ENCODE measurements around the gene OR5AR1. TPM values are rescaled to one million over a fixed set of nuclear protein-coding genes. Genes with fewer than 3 reads are reported as not detected.

OR5AR1 gene
- total RNA-seq, 1 experiment from 2014 or later, result not detected

- no peaks in the 10 kb centered on the region for H3K23me2 ChIP-seq (ENCODE audit: insufficient read length, low read depth, low read length, poor library complexity, severe bottlenecking)
Observed at GRCh38 chr11:56705784-56706396, 42.4 kb downstream of the OR5AR1 start.

More at GRCh38 chr11:56705784-56706396, 42.4 kb downstream of the OR5AR1 start:
- H2AFZ ChIP-seq (ENCODE audit: low read length), result no peak overlapping the region
- no peak overlapping the region for H4K5ac ChIP-seq (ENCODE audit: insufficient read length, low read depth, low read length)
- H3K9me3 Mint-ChIP-seq, result peaks cover 17 to 27% of the 10 kb centered on the region in 2 experiments; a peak in 4 of 5 replicates
- no peak overlapping the region for H2BK120ac ChIP-seq (ENCODE audit: low read depth, low read length, poor library complexity, severe bottlenecking)
- H3K4me3 Mint-ChIP-seq, result no peak overlapping the region
- no peaks in the 10 kb centered on the region for H3K79me2 ChIP-seq (ENCODE audit: insufficient read depth, low read length)
- no CpG with 5 or more reads among the region's 1 CpG for WGBS (ENCODE audit: extremely low coverage, insufficient read length, low lambda C conversion rate)
- peaks cover 6 to 22% (median 11%) of the 10 kb centered on the region in 3 experiments; a peak in 6 of 7 replicates for H3K36me3 Mint-ChIP-seq (ENCODE audit: insufficient read depth in 1 of 3, low read depth in 3 of 3)
- H3K27ac ChIP-seq (ENCODE audit: insufficient read length, low read depth, low read length), result no peak overlapping the region
- H2BK5ac ChIP-seq (ENCODE audit: insufficient read length, low read length), result no peak overlapping the region
- H3K4me2 ChIP-seq (ENCODE audit: insufficient read depth, insufficient read length, low read length), result no peak overlapping the region
- H3K27me3 ChIP-seq (ENCODE audit: insufficient read depth, low read length), result no peaks in the 10 kb centered on the region
- H3T11ph ChIP-seq (ENCODE audit: low read length), result no peak overlapping the region
- no peaks in the 10 kb centered on the region for H4K20me1 ChIP-seq (ENCODE audit: control insufficient read depth, insufficient read depth, insufficient read length)
- no peaks in the 10 kb centered on the region for H3K9me3 ChIP-seq (ENCODE audit: control insufficient read depth, low read depth, low read length)
- H3K79me1 ChIP-seq (ENCODE audit: insufficient read depth, low read depth, low read length, poor library complexity, severe bottlenecking), result no peaks in the 10 kb centered on the region
- peaks cover 12 to 23% of the 10 kb centered on the region in 2 experiments; a peak in 3 of 4 replicates for H3K4me1 Mint-ChIP-seq
- H3K9ac ChIP-seq (ENCODE audit: extremely low read depth, insufficient read length, low read length), result no peak overlapping the region
- DNase-seq, result no peak
- no peak overlapping the region for H4K8ac ChIP-seq (replicated peaks; ENCODE audit: insufficient read length, low read depth, low read length)
- H2BK15ac ChIP-seq (ENCODE audit: low read depth, low read length), result no peak overlapping the region
- no peak for TF ChIP-seq CTCF (conservative IDR thresholded peaks at IDR 0.05)
- H3K4me1 ChIP-seq (ENCODE audit: insufficient read depth, low read length), result no peaks in the 10 kb centered on the region
- no peak overlapping the region for H3K23ac ChIP-seq (ENCODE audit: insufficient read length, low read depth, low read length)
- no peak overlapping the region for H2BK20ac ChIP-seq (ENCODE audit: low read depth, low read length, poor library complexity, severe bottlenecking)
- H3K4ac ChIP-seq (ENCODE audit: low read depth, low read length), result no peak overlapping the region
- H2BK12ac ChIP-seq (ENCODE audit: insufficient read length, low read depth, low read length), result no peak overlapping the region
- no peak overlapping the region for H3K14ac ChIP-seq (ENCODE audit: insufficient read depth, low read length)
- no peak overlapping the region for H3K56ac ChIP-seq (ENCODE audit: insufficient read length, low read depth, low read length)
- no peak overlapping the region for H2AK5ac ChIP-seq (ENCODE audit: insufficient read length, low read length)
- no peaks in the 10 kb centered on the region for H3K27me3 Mint-ChIP-seq (ENCODE audit: low read depth)
- no peak overlapping the region for H4K91ac ChIP-seq (ENCODE audit: insufficient read length, low read depth, low read length)
- no peak overlapping the region for H3K18ac ChIP-seq (ENCODE audit: insufficient read length, low read depth, low read length)
- peak overlapping the region in 2 of 3 experiments; percentile 37 to 78; a peak in 1 of 7 replicates for H3K27ac Mint-ChIP-seq
